Ovary (tissue), 3 donors: Measurements from ENCODE around the gene BTBD9.

Source experiments
- EP300 ChIP-seq: sonication (generic); formaldehyde crosslinking; IDR thresholded peaks from one replicate; pipeline ENCODE4 v1.6.1; 2017; ENCODE audit warnings: antibody characterized with exemption
- POLR2A ChIP-seq: fragments of 450-650 bp; IDR thresholded peaks from one replicate; pipeline ENCODE4 v1.6.1; 2017; ENCODE audit warnings: antibody characterized with exemption, mild to moderate bottlenecking, moderate library complexity
- TF ChIP-seq, protein P1 (sequence below), 3 donors: fragments of 450-650 bp in 2 of 3; fragments of 200-600 bp in 1 of 3; IDR thresholded peaks; one replicate each; pipeline versions ENCODE4 v1.5.1 to v1.8.0; 2016 to 2022; ENCODE audit warnings: antibody characterized with exemption in 3 of 3, mild to moderate bottlenecking in 1 of 3
- donor health status: DM: no; HTN: no; CAD: no.

DNA sequence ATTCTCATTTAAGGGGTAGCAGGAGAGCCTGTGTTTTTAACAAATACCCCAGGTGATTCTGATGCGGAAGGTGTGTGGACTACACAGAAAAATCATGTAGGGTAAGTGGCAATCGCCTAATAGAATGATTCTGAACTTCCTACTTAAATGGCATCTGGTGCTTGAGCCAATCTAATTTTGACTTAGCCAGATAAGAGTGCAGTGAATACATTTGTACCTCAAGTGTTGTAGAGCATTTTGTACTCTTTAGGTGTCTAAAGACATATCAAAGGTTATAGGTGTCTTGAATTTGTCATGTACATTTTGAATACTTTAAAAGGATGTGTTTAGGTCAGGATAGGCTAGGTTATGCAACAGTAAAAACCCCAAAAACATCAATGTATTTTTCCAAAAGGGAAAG lies 10.0 kb upstream of the BTBD9 start:
- TF ChIP-seq, protein P1, sequence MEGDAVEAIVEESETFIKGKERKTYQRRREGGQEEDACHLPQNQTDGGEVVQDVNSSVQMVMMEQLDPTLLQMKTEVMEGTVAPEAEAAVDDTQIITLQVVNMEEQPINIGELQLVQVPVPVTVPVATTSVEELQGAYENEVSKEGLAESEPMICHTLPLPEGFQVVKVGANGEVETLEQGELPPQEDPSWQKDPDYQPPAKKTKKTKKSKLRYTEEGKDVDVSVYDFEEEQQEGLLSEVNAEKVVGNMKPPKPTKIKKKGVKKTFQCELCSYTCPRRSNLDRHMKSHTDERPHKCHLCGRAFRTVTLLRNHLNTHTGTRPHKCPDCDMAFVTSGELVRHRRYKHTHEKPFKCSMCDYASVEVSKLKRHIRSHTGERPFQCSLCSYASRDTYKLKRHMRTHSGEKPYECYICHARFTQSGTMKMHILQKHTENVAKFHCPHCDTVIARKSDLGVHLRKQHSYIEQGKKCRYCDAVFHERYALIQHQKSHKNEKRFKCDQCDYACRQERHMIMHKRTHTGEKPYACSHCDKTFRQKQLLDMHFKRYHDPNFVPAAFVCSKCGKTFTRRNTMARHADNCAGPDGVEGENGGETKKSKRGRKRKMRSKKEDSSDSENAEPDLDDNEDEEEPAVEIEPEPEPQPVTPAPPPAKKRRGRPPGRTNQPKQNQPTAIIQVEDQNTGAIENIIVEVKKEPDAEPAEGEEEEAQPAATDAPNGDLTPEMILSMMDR (IDR thresholded peaks at IDR 0.05) = no peak
- TF ChIP-seq POLR2A (no peak), EP300 (no peak)
